ENCODE measurements around the gene ADAMTS13.

The ADAMTS13 gene

GRCh38 chr9:133430244-133430643 is 8.1 kb downstream of the ADAMTS13 start:
- Histone ChIP-seq H3K27me3 (ENCODE audit: insufficient read depth, low read length) (peaks cover 15% of the 10 kb centered on the region; the same call in 1 of the 2 replicates), H3K4me1 (ENCODE audit: insufficient read depth, low read length, severe bottlenecking) (no peaks in the 10 kb centered on the region), H3K9me2 (ENCODE audit: low read depth, low read length) (no peaks in the 10 kb centered on the region), H3K9ac (ENCODE audit: low read length) (no peak overlapping the region), H3F3A (ENCODE audit: insufficient read depth, low read length) (no peaks in the 10 kb centered on the region), H3K27ac (ENCODE audit: low read depth, low read length, poor library complexity, severe bottlenecking) (no peak overlapping the region), H3K4me3 (ENCODE audit: low read depth, low read length, poor library complexity, severe bottlenecking) (no peak overlapping the region), H3K9me3 (ENCODE audit: low read length) (no peaks in the 10 kb centered on the region), H4K20me1 (ENCODE audit: insufficient read depth, low read length) (no peaks in the 10 kb centered on the region), H3K4me2 (ENCODE audit: low read length) (no peak overlapping the region), H3K79me2 (ENCODE audit: insufficient read depth, low read length) (no peaks in the 10 kb centered on the region), H2AFZ (ENCODE audit: low read length) (no peak overlapping the region), H3K36me3 (ENCODE audit: insufficient read depth, low read length) (no peaks in the 10 kb centered on the region)
- no peak for TF ChIP-seq CTCF (IDR thresholded peaks at IDR 0.05; ENCODE audit: low read length)
- TF ChIP-seq EZH2 (IDR thresholded peaks at IDR 0.05; ENCODE audit: borderline replicate concordance, low read length), result no peak

- no peak overlapping the region for H2AFZ ChIP-seq (ENCODE audit: low read length)
- H3K9ac ChIP-seq (ENCODE audit: low read length), result no peak overlapping the region
- no peak for TF ChIP-seq EZH2 (IDR thresholded peaks at IDR 0.05; ENCODE audit: borderline replicate concordance, low read length)
- TF ChIP-seq CTCF (IDR thresholded peaks at IDR 0.05; ENCODE audit: low read length), result no peak
- no peaks in the 10 kb centered on the region for H3K9me2 ChIP-seq (ENCODE audit: low read depth, low read length)
- H3K27me3 ChIP-seq (ENCODE audit: insufficient read depth, low read length), result peaks cover 5% of the 10 kb centered on the region; the same call in 1 of the 2 replicates
- H3K79me2 ChIP-seq (ENCODE audit: insufficient read depth, low read length), result no peaks in the 10 kb centered on the region
- H3K4me2 ChIP-seq (ENCODE audit: low read length), result no peak overlapping the region
- no peaks in the 10 kb centered on the region for H3F3A ChIP-seq (ENCODE audit: insufficient read depth, low read length)
- H3K9me3 ChIP-seq (ENCODE audit: low read length), result no peaks in the 10 kb centered on the region
- H3K4me3 ChIP-seq (ENCODE audit: low read depth, low read length, poor library complexity, severe bottlenecking), result no peak overlapping the region
- H4K20me1 ChIP-seq (ENCODE audit: insufficient read depth, low read length), result no peaks in the 10 kb centered on the region
- H3K4me1 ChIP-seq (ENCODE audit: insufficient read depth, low read length, severe bottlenecking), result no peaks in the 10 kb centered on the region
- H3K36me3 ChIP-seq (ENCODE audit: insufficient read depth, low read length), result no peaks in the 10 kb centered on the region
- H3K27ac ChIP-seq (ENCODE audit: low read depth, low read length, poor library complexity, severe bottlenecking), result no peak overlapping the region
Measured at GRCh38 chr9:133433351-133433843, 11.2 kb downstream of the ADAMTS13 start.

- Histone ChIP-seq H4K20me1 (ENCODE audit: insufficient read depth, low read length) (no peaks in the 10 kb centered on the region), H3K9me2 (ENCODE audit: low read depth, low read length) (no peaks in the 10 kb centered on the region), H3K36me3 (ENCODE audit: insufficient read depth, low read length) (no peaks in the 10 kb centered on the region), H3F3A (ENCODE audit: insufficient read depth, low read length) (no peaks in the 10 kb centered on the region), H3K9ac (ENCODE audit: low read length) (no peak overlapping the region), H3K4me2 (ENCODE audit: low read length) (no peak overlapping the region), H3K27ac (ENCODE audit: low read depth, low read length, poor library complexity, severe bottlenecking) (no peak overlapping the region), H3K4me3 (ENCODE audit: low read depth, low read length, poor library complexity, severe bottlenecking) (no peak overlapping the region), H3K9me3 (ENCODE audit: low read length) (no peaks in the 10 kb centered on the region), H3K79me2 (ENCODE audit: insufficient read depth, low read length) (no peaks in the 10 kb centered on the region), H3K4me1 (ENCODE audit: insufficient read depth, low read length, severe bottlenecking) (no peaks in the 10 kb centered on the region), H3K27me3 (ENCODE audit: insufficient read depth, low read length) (0 out of 2 replicates have a peak, but pooled peaks cover 3% of the 10 kb centered on the region), H2AFZ (ENCODE audit: low read length) (no peak overlapping the region)
- TF ChIP-seq EZH2 (IDR thresholded peaks at IDR 0.05; ENCODE audit: borderline replicate concordance, low read length) (no peak), CTCF (IDR thresholded peaks at IDR 0.05; ENCODE audit: low read length) (no peak)
Measured at GRCh38 chr9:133436681-133437080, 14.5 kb downstream of the ADAMTS13 start.
